HG02623 (cell line): ENCODE results near the gene SLC35B3.
"Not testable (repeated sequence)": the region's sequence is repeated elsewhere in the genome, so short reads cannot be mapped to it uniquely, and the experiment has no call there.

ENCODE experiments used
- ATAC-seq: cut with Tn5 transposase; IDR thresholded peaks from one replicate; pipeline ENCODE4 v1.9.1; 2021; ENCODE audit warnings: moderate library complexity; ENCODE audit not compliant: unreplicated experiment

SLC35B3 gene

DNA sequence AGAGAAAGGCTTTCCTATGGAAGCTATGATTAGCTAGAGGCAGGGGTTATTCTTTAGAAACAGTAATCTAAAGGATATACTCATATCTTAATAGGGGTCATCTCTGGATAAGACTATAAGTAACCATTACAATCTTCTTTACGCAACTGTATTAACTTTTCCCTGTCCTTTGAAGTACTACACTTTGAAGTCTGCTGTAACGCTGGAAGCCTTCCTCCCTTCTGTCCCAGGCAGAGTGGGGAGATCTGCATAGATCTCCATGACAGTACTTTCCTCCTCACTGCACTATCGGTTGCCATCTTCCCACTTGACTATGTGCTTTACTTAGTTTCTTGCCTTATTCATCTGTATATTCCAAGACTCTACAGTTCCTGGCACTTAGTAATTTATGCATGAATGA is 20.1 kb downstream of the SLC35B3 start:
- ATAC-seq, result no peak

DNA sequence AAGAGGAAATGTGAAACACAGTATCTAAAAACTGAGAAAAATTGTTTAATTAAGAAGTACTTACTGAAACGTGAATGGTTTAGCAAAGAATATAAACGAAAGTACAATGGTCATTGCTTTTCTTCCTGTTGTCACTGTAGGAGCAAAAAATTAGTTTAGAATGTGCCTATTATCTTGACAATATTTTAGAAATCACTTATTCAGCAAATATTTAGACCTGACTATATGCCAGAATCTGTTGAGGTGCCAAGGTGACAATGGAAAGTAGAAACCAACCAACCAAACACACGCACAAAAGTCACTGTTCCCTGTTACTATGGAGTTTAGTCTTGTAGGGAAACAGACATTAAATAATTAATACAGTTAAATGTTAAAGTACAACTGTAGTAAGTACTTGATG is 20.5 kb downstream of the SLC35B3 start:
- ATAC-seq, result no peak

DNA sequence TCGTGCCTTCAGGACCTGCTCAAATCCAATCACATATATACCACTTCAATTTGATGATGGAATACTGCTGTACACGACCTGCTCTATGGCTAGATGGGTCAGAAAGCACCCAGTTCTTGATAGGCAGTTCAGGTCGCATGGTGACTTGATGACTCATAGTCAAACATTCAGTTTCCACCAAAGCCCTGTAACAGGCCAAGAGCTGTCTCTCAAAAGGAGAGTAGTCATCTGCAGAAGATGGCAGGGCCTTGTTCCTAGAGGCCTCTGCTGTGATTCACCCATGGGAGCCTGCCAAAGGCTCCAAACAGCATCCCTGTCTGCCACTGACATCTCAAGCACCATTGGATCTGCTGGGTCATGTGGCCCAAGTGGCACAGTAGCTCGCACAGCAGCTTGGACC is 29.4 kb downstream of the SLC35B3 start:
- not testable (repeated sequence) for ATAC-seq

DNA sequence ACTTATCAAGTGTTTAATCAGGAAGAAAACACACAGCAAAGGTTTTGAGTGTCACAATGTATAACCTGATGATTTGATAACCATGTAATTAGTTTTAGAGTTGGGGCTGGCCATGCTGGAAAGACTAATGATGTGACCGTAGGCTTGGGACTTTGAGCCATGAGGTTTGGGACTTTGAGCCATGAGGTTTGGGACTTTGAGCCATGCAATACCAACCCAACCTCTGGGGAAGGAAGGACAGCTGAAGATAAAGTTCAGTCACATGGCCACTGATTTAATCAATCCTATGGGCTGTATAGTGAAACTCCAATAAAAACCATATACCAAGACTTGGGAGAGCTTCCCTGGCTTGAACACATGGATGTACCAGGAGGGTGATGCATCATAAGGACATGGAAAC is 32.8 kb downstream of the SLC35B3 start:
- ATAC-seq, result no peak

DNA sequence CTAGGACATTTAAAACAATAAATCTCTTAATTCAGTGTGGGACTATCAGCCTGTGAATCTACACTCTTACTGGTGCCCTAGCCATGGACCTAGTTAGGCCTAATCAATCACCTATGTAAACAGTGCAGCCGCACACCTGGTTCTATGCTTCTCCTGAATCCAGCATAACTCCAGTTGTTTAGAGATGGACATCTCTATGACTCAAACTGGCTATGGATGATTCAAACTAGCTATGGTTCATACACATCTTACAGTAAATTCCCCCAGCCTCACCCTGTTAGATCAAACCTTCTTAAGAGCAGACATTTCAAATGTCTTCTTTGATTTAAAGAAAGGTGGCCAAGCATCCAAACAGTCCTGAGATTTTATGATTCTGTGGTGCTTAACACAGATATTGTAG is 34.7 kb downstream of the SLC35B3 start:
- ATAC-seq, result no peak

DNA sequence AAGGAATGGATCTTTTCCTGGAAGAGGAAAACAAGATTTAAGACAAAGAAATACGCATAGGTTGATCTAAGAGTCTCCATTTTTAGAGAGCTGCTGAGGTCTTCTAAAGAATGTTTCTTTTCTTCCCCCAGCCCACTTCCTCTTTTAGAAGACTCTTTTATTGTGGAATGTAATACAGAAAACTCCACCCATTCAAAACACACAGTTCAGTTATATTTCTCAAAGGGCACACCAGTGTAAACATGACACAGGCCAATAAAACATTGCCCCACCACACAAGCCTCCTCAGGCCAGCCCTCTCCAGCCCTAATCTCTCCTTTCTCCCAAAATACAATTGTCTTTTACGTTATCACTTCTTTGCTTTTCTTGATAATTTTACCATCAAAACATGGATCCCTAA is 42.8 kb downstream of the SLC35B3 start:
- no peak for ATAC-seq

DNA sequence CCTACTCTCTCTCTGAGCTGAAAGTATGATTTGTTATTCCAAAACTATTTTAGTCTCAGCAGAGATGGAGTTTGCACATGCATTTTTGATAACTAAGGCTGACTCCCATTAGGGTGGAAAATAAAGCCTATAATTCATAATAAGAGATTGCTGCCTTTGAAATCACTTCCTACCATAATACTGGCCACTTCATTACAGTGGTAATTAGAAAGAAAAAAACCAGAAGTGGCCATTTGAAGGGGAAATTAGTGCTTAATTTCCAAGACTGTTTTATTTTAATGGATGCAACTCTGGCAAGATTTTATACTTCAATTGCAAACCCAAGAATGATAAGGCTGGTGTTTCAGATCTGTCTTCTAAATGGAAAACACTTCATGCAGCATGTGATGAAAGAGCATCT is 43.4 kb downstream of the SLC35B3 start:
- no peak for ATAC-seq

DNA sequence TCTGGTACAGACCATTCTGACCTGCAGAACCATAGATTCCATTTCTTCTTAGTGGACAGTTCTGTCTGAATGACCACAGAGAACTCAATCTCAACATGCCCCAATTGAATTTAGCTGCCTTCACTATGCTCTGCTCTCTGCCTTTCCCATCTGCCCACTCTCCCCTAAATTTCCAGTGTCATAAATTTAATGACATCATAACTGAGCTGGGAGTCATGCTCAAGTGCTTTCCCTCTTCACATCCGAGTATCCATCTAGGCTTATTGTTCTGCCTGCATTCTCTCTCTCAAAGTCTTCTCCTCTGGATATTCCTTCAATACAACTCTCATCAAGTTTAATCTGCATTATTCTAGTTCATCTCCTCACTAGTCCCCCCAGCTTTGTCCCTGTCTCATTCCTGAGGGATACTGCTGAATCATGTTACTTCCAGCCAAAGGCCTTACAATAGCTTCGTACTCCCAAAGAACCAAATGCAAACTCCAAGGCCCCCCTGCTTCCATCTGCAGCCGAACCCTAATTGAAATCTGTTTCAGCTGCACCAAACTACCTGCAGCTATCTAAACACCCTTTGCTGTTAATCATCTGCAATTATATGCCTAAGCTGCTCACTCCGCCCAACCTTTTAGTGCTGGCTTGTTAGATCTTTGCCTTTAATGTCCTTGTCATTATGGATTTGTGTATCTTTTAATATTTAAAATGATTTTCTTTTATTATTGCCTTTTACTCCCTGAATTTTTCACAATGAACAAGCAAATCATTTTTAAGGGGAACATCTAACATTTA is 46.1 kb downstream of the SLC35B3 start:
- no peak for ATAC-seq

DNA sequence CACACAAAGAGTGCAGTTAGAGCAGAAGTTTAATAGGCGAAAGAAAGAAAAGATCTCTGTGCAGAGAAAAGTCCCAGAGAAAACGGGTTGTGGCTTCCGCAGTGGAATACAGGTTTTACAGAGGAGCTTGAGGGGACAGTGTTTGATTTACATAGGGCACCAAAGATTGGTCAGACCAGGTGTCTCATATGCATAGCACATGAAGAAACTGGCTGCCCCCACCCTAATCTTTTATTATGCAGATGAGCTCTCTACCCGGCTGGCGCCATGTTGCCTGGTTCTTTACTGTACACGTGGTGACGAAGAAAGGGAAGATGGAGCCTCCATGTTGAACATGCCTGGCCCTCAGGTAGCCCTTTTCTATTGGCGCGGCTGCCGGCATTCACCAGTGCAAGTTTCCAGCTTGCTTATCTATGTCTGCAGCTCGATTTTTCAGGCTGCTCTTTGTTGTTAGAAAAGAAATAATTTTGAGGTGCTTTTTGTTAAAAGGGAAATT is 47.4 kb downstream of the SLC35B3 start:
- no peak for ATAC-seq

DNA sequence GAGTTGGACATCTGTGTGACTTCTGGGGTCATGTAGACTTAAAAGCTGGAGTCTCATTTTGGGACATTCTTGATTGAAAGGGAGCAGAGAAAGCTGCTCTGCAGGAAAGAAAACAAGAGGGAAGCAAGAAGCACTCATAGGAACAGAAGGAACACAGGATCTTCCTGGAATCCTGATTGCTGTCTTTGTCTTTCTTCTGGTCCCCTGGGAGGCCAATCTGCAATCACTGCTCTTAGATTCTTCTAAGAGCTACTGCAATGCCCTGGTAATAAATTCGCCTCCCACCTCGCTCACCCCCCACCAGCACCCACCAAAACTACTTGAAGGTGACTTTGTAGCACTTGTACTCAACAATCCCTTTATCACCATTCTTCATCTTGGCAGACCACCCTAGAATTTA is 51.8 kb downstream of the SLC35B3 start:
- ATAC-seq, result no peak

DNA sequence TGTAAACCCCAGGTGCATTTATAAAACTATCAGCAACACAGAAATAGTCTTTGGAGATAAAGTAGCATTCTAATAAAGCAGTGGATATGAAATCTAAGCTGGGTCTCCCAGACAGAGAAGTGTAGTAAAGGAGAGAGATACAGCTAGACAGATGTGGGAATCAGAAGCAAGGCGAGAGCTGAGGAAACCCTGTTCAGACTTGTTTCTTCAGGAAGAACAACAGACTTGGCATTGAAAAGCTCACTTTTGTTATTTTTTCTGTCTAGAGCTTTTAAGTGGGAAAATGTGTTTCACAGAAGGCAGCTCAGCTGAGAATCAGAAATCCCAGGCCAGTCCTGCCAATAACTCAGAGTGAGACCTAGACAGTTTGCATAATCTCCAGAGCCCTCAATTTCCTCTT is 52.9 kb downstream of the SLC35B3 start:
- no peak for ATAC-seq

DNA sequence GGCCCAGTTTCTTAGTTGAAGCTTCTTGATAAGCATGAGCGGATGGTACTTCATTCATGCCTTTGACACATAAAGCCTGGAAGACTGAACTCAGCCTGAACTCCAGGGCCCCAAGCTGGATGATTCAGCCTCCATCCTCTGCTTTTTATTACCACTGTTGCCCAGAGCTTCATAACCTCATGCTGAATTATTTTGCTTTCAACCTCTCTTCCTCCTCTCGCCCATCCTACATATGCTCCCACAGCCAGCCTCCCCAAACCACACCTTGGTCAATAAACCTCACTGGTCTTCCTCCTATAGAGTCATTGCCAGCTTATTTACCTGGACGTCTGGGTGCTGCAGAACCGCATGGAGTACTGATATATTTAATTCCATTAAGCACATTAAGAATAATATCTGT is 59.4 kb downstream of the SLC35B3 start:
- no peak for ATAC-seq
